ENCODE data around the gene HDAC9.

HDAC9 gene

DNA sequence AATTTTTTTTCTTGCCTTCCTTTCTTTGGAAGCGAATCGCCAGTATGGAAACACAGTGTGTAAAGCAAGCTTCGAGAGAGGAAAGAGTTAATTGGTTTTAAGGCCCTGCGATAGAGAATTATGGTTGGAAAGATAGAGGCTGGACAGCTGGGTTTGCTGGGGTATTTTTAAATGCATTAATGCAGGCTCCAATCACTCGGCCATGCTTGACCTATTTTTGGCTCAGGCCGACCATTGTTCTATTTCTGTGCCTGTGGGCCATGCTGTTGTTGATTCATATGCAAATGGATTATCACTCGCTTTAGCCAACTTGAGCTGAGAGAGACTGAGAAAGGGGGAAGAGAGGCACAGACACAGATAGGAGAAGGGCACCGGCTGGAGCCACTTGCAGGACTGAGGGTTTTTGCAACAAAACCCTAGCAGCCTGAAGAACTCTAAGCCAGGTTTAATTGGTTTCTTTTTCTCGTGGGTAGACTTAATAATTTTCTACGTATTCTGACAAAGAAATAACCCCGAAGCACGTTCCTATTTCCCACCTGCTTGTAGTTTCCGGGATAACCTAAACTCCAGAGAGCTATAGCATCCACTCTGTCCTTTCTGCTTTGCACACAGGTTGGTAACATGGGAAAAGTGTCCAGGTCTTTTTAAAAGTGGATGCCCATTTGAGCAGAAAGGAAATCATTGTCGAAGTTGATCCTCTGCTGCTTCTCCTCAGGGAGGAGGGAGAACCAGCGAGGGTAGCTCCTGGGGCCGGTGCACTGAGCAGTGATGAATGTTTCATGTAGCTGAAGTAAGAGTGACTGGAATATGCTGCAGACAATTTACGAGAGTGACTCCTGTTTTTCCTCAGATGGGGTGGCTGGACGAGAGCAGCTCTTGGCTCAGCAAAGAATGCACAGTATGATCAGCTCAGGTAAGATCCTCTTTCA, at the start of gene HDAC9:
Gene HDAC9 (plus strand): TSS at position 338 of the 929 bp plus-strand sequence. CDS start 554 bp downstream, at position 892.
- no peak for DNase-seq (ENCODE audit: low read depth in 2 of 2, low spot score in 1 of 2)

DNA sequence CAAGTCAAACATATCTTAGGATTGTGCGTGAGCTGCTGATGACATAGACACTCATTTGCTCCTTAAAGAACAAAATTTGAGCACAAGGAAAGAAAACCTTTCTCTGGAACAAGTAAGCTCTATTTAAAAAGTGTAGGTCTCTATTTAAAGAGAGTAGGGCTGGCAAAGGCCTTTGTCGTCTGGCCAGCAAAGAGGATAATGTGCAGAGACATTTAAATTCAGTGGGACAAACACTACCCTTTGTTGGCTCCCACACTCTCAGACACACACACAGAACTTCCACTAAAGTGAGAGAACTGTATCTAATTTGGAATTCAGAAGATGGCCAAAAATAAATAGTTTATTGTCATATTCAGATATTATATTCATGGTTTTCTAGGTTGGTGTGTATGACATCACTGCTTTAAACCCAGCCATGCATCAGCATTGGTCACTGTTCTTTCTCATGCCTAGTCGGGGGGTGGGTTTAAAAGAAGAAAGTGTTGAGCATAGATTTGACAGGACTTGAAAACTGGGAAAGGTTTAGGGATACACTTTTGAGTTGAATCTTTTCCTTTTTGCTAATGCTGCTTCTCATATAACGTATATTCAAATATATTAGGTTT, 49.5 kb upstream of the HDAC9 start:
- DNase-seq (ENCODE audit: low read depth in 2 of 2, low spot score in 1 of 2) = no peak

DNA sequence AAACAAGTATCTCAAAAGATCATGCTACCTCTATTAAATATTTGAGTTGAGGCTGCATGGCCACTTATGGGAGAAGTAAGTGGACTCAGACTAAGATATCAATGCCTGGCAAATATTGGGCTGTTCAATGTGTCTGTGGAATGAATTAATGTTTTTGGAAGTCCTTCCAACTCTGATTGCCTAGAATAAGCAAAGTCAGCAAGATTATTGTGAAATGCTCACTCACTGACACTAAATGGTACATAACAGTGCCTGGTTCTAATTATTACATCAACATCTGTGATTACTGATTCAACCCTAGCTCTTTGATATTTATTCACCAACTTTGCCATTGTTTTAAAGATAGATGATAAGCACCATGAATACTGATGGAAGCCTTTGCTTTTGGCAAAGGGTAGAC, 45.5 kb upstream of the HDAC9 start:
- DNase-seq (ENCODE audit: low read depth in 2 of 2, low spot score in 1 of 2) = no peak

DNA sequence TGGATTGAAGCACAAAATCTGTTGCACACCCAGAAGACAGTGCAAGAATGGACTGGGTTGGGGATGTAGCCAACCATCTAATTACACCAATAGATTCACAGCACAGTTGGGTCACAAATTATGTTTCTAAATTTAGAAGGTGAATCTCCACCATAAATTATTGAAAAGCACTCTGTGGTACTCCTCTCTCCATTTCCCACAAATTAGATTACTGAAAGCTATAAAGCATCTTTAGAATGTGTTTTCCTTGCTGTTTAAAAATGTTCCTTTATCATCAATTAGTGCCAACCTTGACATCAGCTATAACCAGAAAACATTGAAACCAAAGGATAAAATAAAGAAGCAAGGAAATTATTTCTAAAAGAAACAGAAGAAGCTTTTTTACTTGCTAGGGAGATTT, 39.9 kb upstream of the HDAC9 start:
- no peak for DNase-seq (ENCODE audit: low read depth in 2 of 2, low spot score in 1 of 2)

DNA sequence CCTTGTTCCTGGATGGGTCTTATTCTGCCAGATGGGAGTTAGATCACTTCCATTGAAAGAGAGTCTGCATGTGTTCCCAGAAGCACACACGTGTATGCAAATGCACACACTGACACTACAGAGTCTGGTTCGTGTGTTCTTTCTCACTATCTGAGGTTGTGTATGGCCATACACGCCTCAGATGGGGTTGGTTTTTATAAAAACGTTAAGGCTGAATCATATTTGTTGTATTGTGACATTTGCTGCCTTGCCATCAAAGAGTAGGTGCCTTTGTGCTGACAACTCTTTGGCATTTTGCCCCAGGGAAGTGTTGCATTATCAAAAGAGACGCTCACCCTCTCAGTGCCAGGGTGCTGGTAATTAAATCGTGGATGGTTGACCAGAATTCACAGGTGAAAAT, 37.7 kb upstream of the HDAC9 start:
- DNase-seq (ENCODE audit: low read depth in 2 of 2, low spot score in 1 of 2) = no peak

DNA sequence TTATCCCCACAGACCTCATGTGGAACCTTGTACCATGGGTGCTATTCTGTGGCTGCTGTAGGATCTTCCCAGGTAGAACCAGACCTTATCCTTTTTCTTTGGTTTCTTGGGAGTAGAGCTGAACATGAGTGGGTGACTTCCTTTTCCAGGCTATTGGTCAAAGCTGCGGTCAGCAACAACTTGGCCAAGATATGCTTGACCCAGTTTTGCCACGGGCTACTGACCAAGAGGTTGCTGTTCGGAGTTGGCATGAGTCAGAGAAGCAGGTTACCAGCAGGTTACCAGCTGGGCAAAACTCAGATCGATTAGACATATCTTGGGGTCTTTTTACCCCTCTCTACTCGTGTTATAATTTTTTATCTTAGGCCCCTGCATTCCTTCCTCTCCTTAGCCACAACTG, 36.7 kb upstream of the HDAC9 start:
- no peak for DNase-seq (ENCODE audit: low read depth in 2 of 2, low spot score in 1 of 2)

DNA sequence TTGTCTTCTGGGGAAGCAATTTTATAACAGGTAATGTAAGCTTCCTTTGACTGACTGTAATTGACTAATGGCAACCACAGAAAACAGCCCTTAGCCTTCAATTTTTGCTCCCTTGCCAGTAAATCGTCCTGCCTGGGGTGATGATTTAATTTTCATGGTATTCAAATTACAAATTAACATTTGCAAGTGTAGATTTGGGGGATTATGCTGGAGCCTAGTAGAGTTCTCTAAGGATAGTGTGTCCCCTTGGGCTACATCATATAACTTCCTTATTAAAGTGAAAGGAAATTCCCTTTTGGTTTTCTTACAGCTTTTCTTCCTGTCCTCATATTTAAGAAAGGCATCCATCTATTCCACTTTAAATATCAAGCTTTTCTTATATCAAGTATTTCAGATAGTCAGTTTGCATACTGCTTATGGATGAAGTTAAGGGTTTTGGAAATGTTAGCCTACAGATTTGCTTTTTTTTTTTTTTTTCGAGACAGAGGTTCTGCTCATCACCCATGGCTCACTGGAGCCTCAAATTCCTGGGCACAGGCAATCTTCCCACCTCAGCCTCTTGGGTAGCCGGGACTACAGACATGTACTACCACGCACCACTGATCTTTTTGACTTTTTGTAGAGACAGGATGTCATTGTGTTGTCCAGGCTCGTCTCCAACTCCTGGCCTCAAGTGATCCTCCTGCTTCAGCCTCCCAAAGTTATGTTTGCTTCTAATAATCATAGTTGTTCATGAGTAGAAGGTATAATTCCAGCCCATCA, 35.9 kb upstream of the HDAC9 start:
- DNase-seq (ENCODE audit: low read depth in 2 of 2, low spot score in 1 of 2) = no peak

DNA sequence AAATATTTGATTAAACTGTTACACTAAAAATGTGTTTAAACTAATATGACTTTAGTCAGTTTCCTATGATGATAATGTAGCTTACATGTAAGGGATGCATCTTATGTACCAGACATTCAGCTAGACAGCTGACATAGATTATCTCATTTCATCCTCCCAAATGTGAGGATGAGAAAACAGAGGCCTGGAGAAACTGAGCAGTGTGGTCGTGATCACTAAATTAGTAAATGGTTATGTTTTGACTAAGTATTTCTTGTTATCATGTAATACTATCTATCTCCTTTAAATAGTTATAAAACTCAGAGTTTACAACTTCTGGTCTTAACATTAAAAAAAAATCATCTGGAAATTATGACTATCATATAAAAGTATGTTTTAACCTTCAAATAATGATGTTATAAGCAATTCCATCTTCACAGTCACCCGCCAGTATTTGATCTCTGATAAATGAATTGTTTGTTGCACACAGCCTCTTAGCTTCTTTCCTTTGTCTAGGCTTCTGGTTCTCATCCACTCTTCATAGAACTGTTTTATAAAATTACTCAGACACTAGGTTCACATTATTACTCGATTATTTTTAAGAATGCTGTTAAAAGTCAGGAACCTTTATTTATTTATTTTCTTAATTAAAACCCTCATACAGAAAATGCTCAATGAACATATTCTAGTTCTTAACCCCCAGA, 33.6 kb upstream of the HDAC9 start:
- DNase-seq (ENCODE audit: low read depth in 2 of 2, low spot score in 1 of 2) = no peak

DNA sequence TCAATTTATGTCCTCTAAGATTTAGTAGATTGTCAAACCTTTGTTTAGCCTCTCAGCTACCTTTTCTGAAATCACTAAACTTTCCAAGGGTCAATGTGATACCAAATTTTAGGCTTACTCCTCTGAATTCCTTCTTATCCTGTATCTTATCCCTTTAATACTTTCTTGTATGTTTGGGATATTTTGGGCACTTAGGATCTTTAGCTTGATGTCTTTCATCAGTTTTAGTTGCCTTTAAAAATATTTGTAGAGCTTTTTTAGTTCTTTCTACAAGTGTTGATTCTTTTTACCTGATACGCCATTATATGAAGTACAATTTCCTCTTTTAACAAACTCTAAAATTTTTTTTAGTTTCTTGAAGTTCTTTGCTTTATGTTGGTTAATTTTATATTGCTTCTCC, 30.7 kb upstream of the HDAC9 start:
- DNase-seq (ENCODE audit: low read depth in 2 of 2, low spot score in 1 of 2) = no peak

DNA sequence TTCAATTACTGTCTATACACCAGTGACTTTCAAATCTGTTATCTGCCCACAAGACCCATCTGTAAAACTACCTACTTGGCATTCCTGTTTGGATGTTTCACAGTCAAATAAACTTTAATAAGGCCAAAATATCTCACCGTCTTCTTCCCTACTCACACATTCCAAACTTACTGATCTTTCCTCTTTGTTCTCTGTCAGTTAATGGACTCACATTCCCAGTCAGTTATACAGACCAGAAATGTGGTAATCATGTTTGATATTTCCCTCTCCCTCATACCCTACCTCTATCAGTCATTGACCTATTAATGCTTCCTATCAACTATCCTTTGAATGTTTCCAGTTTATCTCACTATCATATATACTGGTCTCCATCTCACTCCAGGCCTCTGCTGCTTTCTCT, 28.5 kb upstream of the HDAC9 start:
- no peak for DNase-seq (ENCODE audit: low read depth in 2 of 2, low spot score in 1 of 2)

DNA sequence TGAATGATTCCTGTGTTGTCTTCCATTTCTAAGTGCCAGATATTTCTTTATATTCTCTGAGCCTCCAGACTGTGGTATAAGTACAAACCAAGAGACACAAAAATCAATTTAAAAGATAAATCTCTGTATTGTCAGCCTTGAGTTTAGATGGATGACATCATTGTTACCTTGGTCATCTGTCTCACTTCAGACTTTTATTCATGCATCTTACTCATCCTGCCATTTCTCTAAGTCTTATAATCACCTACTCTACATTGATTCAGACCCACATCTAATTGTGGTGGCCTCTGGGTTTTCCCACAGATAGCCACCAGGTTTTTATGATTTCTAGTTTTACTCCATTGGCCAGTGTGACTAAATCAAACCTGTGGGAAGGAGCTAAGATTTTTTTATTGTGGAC, 26.8 kb upstream of the HDAC9 start:
- no peak for DNase-seq (ENCODE audit: low read depth in 2 of 2, low spot score in 1 of 2)

DNA sequence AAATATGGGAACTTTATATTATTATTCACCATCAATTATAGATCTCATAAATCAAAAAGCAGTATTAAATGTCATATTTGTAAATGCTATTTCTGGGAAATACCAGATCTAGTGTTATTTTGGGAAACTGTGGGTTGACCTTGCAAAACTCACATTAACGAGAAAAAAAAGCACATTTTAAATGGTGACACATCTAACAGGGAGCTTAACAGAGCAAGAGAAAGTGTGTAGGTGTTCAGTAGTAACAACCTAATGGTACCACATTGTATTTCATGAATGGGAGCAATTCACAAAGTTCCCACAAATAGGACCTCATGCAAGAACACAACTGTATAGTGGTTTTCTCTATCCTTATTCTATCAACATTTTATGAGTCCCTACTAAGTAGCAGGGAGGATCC, 26.2 kb upstream of the HDAC9 start:
- DNase-seq (ENCODE audit: low read depth in 2 of 2, low spot score in 1 of 2) = no peak

DNA sequence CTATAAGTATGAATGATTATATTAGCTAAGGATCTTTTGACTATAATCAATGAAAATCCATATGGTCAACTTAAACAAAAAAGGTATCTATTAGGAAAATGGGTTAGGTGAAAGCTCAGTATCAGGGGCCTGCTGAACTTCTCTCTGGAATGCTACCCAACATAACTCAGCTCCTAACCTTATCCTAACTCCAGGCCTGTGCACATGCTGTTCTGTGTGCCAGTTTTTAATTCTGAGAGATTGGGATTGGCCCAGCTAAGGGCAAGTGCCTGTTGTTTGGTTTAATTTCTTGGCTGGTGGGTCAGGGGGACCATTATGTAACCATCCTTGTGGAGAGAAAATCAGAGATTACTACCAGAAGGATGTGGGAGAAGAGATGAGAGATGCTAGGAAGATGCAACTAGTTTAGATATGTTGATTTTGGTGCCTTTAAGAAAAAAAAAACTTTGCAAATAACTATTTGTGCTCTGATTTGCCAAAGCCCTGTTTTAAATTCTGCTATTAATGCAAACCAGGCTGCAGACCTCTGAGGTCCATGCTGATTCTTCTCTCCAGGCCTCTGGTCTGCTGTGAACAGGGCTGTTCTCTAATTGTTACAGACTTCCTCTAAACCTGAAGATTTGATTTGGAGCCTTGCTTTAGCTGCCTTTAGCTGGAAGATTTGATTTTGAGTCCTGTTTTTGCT, 23.9 kb upstream of the HDAC9 start:
- DNase-seq (ENCODE audit: low read depth in 2 of 2, low spot score in 1 of 2) = no peak

DNA sequence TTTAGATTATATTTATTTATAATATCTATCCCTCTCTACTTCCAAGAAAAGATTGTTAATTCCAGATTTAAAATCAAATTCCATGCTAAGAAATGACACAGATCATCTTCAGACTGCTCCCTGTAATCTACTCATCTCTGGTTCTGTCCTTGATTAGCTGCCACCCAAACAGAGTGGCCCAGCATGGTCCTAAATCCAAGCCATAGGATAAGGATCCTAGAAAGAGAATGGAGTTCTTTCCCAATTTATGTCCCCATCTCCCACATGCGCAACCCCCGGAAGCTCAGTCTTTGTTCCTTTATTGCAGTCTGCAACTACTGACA, 23.4 kb upstream of the HDAC9 start:
- no peak for DNase-seq (ENCODE audit: low read depth in 2 of 2, low spot score in 1 of 2)

DNA sequence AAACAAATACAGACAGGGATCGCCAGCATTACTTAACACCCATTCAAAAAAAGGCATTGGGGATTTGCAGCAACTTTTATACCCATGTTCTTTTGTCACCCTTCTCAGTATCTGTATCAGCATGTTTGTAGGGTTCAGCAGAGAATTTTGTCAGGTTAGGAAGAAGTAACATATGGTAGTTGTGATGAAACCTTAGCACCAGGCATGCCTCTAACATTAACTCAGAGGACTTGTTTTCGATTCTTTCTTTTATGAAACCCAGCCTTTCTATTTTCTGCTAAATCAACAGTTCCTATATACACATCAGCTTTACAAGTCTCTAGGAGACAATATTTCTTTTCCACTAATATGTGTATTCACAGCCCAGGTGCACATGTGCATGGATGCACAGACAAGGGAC, 22.4 kb upstream of the HDAC9 start:
- no peak for DNase-seq (ENCODE audit: low read depth in 2 of 2, low spot score in 1 of 2)

DNA sequence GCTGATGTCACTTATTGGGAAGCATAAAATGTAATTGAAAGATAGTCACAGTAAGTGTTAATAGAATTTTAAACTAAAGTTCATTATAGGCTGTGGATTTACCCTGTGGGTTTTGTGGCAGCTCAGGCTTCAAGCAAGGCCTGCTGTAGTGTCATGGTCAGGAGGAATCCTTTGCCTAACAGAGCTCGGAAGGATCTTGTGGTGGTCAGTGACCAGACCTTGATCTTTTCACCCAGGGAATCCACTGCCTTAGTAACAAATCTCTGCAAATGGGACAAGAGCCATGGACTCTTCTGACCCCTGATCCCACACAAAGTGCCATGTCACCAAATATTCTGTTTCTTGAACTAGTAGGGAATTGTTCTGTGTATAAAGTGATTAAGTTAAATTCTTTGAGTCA, 20.6 kb upstream of the HDAC9 start:
- no peak for DNase-seq (ENCODE audit: low read depth in 2 of 2, low spot score in 1 of 2)

DNA sequence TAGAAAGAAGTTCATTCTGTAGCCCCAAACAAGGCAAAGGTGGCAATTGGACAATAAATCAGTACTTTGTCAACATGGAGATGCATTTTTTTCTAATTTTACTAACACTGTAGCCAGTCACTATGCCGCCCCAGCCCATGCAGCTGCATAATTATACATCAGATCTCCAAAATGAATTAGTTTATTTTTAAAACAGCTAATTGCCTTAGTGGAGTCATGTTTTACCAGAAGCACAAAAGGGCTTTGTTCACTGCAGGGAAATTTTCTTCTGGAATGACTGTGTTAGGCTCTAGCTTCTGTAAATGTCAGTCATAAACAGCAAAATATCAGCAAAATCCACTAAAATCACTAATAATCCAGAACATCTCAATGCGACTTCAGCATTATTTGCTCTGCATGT, 20.1 kb upstream of the HDAC9 start:
- DNase-seq (ENCODE audit: low read depth in 2 of 2, low spot score in 1 of 2) = no peak

DNA sequence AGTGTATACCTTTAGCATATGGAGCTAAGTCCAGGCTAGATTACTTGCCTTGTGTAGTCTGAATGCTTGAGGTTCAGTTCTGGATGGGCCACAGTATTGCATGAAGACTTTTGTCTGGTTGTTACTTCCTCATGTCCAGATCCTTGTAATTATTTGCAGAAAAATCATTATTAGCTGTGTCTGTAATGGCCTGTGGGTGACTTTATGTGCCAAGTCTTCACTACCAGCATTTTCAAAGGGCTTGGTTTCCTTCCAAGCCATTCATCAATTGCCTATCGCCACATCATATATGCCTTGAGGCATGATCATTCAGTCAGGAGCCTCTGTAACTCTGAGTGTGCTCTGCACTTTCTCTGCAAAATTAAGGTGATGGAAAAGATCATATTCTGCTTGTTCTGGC, 13.8 kb upstream of the HDAC9 start:
- DNase-seq (ENCODE audit: low read depth in 2 of 2, low spot score in 1 of 2) = no peak

DNA sequence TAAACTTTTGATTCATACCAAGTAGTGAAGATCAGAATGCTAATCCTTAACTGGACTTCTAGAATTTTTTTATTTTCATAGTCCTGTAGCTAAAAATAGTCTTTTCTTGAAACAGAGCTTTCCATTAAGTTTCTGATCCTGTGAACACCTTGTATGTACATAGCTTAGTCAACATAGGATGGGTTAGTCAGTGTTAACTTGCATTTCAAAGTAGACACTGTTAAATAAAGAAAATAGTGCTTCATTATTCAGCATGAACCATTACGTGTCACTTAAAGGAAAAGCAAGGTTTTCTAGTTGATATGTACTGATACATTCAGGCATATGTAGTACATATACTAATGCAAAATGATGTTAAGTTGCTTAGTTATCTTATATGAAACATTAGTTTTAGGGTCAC, 7.5 kb upstream of the HDAC9 start:
- DNase-seq (ENCODE audit: low read depth in 2 of 2, low spot score in 1 of 2) = no peak

DNA sequence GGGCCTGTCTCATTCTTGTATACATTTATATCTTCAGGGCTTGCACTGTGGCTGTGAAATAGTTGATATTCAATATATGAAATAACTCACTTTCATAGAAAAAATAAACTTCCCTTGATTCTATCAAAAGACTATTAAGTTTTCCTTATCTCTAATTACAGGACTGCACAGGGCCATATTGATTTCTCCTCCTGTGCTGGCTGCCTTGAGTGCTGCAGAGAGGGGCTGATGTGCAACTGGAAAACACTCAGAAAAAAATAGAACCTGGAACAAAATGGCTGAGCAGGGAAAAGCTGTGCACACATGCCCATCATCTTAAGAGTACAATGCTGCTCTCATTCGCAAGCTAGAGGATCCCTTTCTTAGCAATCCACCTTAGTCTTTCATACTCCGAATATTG, 5.9 kb upstream of the HDAC9 start:
- no peak for DNase-seq (ENCODE audit: low read depth in 2 of 2, low spot score in 1 of 2)

DNA sequence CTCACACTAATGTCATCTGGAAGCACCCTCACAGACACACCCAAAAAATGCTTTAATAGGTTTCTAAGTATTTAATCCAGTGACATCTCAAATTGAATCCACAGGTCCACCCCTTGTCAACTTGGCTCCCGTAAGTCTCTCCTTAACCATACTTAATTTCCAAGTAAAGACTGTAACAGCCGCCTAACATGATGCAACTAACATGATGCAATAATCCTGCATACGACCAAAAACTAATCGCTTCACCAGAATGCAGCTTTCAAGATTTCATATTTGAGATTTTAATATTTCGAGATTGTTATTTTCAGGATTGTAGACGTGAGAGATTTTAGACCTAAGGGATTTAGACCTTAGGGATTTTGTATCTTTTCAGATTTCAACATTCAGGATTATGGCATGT, 3.7 kb upstream of the HDAC9 start:
- DNase-seq (ENCODE audit: low read depth in 2 of 2, low spot score in 1 of 2) = no peak

Data from stimulated activated CD8-positive, alpha-beta memory T cell treated with anti-CD3 and anti-CD28 coated beads, Interleukin-4, amount 100 ng/mL, for 1 hour (primary cell).